Activated T-helper 1 cell treated with Interleukin-2 at 50 U/mL for 16 hours (primary cell): ENCODE results near the gene TSPAN17.

ENCODE experiments used
- DNase-seq: peaks from one replicate; pipeline ENCODE4 v3.0.0-alpha.2; 2020; ENCODE audit warnings: low read depth

TSPAN17 gene

GRCh38 chr5:176621661-176622079, 25.6 kb upstream of the TSPAN17 start:
- DNase-seq = no peak

DNA sequence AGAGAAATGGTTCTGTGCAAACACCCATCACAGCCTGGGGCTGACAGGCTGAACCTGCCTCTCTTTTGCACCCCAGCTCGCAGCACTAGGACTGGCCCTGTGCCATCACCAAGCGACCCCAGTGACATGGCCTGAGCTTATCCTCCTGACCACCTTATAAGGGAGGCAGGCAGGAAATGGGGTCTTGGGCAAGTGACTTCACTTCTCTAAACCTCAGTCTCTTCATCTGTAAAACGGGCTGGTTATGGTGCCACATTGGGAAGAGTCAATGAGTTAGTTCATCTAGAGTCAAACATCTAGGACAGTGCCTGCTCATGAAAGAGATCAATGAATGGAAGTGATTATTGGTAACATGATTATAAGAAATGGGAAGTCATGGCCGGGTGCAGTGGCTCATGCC, 23.1 kb upstream of the TSPAN17 start:
- no peak for DNase-seq

- no peak for DNase-seq
Observed at GRCh38 chr5:176624938-176625337, 22.3 kb upstream of the TSPAN17 start.

- DNase-seq = no peak
Observed at GRCh38 chr5:176625512-176625911, 21.8 kb upstream of the TSPAN17 start.

- no peak for DNase-seq
Observed at GRCh38 chr5:176625966-176626875, 21.1 kb upstream of the TSPAN17 start.

GRCh38 chr5:176626876-176627236, 20.4 kb upstream of the TSPAN17 start:
- DNase-seq = no peak

- no peak for DNase-seq
Observed at GRCh38 chr5:176627582-176627981, 19.7 kb upstream of the TSPAN17 start.

DNA sequence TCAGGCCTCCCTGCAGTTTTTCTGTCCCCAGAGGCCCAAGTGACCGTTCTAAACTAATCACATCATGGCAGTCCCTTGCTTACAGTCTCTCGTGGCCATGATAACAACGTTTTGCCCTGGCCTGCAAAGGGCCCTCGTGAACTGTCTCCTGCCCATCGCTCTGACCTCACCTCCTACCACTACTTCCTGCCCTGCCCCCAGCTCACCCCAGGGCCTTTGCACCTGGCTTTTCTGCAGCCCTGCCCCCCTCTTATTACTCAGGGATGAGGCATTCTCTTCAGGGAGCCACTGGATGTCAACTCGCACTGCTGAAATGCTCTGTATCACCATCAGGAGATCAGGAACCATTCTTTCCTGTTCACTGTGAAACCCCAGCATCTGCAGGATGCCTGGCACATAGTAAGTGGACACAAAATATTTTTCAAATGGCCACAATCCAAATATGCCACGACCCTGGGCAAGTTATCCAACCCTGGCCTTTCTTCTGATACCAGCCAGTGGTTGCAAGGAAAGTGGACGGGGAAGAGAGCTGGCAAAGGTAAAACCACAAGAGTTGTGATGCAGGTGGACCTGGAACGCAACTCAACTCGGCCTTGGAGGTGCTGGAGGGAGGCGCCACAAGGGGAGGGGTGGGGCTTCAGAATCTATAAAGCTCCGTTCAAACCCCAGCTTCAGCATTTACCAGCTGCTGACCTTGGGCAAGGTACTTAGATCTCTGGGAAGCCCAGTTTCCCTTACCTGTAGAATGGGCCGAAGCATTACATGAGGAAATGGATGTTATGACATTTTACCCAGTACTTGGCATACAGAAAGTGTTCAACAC, 18.7 kb upstream of the TSPAN17 start:
- DNase-seq = no peak

GRCh38 chr5:176629317-176629852, 17.9 kb upstream of the TSPAN17 start:
- no peak for DNase-seq

- no peak for DNase-seq
Observed at GRCh38 chr5:176629853-176630680, 17.2 kb upstream of the TSPAN17 start, which contains the start of the genes EIF4E1B and SNCB. TSS of gene EIF4E1B (plus strand) at chr5:176630675. CDS start at chr5:176642788, 12,113 bp downstream. TSS of gene SNCB (minus strand) at chr5:176630534. CDS start at chr5:176629654, 880 bp downstream.

DNA sequence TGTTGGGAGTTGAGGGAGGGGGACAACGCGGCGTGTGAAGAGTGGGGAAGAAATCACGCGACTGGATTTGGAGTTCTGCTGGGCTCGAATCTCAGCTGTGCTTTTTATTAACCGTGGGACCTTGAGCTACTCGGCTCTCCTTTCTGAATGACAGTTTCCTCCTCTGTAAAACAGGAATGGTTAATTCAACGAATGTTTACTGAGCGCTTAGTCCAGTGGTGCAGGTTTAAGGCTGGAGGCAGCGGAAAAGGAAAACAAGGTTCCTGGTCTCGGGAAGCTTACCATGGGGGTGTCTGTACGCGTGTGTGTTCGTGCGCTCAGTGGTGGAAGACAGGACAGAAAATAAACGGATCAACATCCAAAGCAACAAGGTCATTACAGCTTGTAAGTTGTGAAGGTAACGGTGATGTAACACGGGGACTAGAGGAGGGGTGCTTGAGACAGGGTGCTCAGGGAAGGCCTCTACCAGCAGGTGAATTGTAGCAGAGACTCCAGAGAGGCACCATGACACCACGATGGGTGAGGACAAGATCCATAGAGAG, 16.5 kb upstream of the TSPAN17 start:
- no peak for DNase-seq

DNA sequence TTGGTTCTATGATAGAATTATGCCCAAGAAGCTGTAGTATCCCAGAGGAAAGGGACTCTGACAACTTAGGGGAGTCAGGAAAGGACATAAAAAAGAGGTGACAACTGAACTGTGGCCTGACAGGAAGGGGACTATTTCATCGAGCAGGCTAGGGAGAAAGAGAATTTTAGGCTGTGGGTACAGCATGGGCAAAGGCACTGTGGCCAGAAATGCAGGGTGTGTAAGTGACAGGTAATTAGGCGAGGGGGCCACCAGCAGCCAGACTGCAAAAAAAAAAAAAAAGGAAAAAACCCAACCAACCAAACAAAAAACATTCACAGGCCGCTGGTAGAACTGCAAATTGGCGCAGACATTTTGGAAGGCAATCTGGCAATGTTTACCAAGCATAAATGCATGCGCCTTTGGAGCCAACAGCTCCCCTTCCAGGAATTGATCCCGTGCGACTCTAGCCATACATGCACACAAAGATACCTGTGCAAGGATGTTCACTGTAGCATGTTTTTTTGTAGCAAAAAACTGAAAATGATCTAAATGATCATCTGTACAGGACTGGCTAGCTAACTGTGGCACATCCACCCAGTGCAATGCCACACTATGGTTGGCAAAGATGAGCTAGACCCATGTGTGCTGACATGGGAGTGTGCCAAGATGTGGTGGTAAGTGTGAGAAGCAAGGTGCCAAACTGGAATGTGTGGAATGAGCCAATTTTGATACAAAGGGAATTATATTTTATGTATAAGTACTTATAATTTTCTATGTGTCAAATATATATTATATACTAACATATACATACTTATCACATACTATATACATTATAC, 15.7 kb upstream of the TSPAN17 start:
- DNase-seq = no peak

DNA sequence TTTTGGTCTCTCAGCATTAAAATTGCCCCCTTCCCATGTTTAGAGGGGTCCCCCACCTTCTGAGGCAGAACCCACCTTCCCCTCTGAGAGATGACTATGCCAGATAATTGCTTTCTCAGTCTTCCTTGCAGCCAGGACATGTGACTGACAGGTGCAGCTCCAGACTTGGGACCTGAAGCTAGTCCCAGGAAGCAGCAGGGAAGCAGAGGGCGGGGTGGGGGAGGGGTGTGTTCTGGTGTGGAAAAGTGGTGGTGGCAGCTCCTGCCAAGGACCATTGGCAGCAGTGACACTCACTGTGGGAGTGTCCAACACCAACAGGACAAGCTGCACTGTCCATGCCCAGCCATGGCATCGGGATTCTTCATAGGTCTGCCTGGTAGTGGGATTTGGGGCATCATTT, 14.5 kb upstream of the TSPAN17 start:
- no peak for DNase-seq

- no peak for DNase-seq
Observed at GRCh38 chr5:176633598-176633997, 13.7 kb upstream of the TSPAN17 start.

- no peak for DNase-seq
Observed at GRCh38 chr5:176636426-176636825, 10.9 kb upstream of the TSPAN17 start.

DNA sequence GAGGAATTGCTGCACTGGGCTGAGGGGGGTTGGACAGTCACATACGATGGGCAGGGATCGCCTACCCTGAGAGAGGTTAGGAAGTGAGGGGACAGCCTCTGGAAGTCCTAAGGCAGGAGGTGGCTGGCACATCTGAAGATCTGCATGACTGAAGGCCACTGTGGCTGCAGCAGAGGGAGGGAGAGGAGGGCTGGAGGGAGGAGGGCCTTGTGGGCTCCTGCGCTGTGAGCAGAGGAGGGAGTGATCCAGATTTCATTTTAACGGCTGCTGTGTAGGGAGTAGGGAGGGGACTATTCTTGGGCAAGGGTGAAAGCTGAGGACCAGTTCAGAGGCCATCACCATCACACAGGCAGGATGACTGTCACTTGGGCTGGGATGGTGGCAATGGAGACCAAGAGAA, 9.7 kb upstream of the TSPAN17 start:
- DNase-seq = no peak

GRCh38 chr5:176638437-176638836, 8.8 kb upstream of the TSPAN17 start:
- DNase-seq = no peak

- no peak for DNase-seq
Observed at GRCh38 chr5:176639208-176639607, 8.1 kb upstream of the TSPAN17 start.

- DNase-seq = no peak
Observed at GRCh38 chr5:176639981-176640380, 7.3 kb upstream of the TSPAN17 start.

GRCh38 chr5:176640616-176641015, 6.7 kb upstream of the TSPAN17 start:
- DNase-seq = no peak
